ENCODE results near the gene C6orf120. TPM values are rescaled to one million over a fixed set of nuclear protein-coding genes. Genes with fewer than 3 reads are reported as not detected.

C6orf120 gene
- total and polyA plus RNA-seq, 2 of the 13 experiments (the other 11 are each of a cell fraction or from before 2014, with no cell fraction given): 21.7 to 29.9 TPM

DNA sequence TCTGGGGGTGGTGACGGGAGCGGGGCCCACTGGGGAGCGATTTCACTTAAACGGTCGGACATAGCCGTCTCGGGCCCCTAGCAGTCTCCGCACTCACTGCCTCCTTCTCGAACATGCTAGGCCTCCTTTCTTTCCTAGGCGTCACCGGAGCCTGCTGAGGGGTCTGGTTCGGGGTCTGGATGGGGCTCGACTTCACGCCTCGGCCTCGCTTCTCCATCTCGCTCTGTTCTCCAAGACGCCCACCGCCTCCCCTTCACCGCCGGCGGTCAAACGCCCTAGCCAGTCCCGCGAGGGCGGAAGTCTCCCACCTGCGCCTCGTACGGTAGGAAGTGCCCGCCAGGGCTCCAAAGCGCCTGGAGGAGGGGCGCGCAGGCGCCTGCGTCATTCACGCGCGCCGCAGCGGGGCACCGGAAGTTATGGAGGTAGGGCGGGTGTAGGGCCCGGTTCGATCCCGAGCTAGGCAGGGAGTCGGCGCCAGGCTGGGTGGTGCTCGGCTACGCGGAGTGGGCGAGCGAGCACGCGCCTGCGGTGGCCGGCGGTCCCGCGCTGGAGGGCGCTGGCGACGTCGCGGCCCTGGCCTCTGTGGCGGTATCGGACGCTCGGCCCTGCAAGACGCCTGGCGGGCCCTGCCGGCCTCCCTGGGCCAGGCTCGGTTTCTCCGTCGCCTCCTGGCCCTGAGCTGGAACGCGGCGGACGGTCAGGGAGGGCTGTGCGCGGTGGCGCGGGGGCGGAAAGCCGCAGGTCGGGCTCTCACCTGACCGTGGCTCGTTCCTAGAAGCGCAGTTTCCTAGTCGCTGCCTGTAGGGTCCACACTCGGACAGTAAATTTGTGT is 49.5 kb downstream of the C6orf120 start, which contains the start of the genes DYNLT2 and ERMARD (continued):
- TF ChIP-seq, protein P1, sequence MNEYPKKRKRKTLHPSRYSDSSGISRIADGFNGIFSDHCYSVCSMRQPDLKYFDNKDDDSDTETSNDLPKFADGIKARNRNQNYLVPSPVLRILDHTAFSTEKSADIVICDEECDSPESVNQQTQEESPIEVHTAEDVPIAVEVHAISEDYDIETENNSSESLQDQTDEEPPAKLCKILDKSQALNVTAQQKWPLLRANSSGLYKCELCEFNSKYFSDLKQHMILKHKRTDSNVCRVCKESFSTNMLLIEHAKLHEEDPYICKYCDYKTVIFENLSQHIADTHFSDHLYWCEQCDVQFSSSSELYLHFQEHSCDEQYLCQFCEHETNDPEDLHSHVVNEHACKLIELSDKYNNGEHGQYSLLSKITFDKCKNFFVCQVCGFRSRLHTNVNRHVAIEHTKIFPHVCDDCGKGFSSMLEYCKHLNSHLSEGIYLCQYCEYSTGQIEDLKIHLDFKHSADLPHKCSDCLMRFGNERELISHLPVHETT (CRISPR knock-in tag; conservative IDR thresholded peaks at IDR 0.05): peak; percentile 98
- TF ChIP-seq, protein P2, sequence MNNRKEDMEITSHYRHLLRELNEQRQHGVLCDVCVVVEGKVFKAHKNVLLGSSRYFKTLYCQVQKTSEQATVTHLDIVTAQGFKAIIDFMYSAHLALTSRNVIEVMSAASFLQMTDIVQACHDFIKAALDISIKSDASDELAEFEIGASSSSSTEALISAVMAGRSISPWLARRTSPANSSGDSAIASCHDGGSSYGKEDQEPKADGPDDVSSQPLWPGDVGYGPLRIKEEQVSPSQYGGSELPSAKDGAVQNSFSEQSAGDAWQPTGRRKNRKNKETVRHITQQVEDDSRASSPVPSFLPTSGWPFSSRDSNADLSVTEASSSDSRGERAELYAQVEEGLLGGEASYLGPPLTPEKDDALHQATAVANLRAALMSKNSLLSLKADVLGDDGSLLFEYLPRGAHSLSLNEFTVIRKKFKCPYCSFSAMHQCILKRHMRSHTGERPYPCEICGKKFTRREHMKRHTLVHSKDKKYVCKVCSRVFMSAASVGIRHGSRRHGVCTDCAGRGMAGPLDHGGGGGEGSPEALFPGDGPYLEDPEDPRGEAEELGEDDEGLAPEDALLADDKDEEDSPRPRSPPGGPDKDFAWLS (CRISPR knock-in tag; IDR thresholded peaks at IDR 0.05; ENCODE audit: borderline replicate concordance): peak; percentile 48
- TF ChIP-seq BORCS8-MEF2B (CRISPR knock-in tag; IDR thresholded peaks at IDR 0.05): peak; percentile 93; the same call in 1 of the 2 replicates
- TF ChIP-seq ZNF564 (CRISPR knock-in tag; IDR thresholded peaks at IDR 0.05): peak; percentile 94
- TF ChIP-seq, protein P3, sequence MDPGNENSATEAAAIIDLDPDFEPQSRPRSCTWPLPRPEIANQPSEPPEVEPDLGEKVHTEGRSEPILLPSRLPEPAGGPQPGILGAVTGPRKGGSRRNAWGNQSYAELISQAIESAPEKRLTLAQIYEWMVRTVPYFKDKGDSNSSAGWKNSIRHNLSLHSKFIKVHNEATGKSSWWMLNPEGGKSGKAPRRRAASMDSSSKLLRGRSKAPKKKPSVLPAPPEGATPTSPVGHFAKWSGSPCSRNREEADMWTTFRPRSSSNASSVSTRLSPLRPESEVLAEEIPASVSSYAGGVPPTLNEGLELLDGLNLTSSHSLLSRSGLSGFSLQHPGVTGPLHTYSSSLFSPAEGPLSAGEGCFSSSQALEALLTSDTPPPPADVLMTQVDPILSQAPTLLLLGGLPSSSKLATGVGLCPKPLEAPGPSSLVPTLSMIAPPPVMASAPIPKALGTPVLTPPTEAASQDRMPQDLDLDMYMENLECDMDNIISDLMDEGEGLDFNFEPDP (CRISPR knock-in tag; conservative IDR thresholded peaks at IDR 0.05): peak; percentile 96; the same call in 1 of the 2 replicates
- TF ChIP-seq, protein P4, sequence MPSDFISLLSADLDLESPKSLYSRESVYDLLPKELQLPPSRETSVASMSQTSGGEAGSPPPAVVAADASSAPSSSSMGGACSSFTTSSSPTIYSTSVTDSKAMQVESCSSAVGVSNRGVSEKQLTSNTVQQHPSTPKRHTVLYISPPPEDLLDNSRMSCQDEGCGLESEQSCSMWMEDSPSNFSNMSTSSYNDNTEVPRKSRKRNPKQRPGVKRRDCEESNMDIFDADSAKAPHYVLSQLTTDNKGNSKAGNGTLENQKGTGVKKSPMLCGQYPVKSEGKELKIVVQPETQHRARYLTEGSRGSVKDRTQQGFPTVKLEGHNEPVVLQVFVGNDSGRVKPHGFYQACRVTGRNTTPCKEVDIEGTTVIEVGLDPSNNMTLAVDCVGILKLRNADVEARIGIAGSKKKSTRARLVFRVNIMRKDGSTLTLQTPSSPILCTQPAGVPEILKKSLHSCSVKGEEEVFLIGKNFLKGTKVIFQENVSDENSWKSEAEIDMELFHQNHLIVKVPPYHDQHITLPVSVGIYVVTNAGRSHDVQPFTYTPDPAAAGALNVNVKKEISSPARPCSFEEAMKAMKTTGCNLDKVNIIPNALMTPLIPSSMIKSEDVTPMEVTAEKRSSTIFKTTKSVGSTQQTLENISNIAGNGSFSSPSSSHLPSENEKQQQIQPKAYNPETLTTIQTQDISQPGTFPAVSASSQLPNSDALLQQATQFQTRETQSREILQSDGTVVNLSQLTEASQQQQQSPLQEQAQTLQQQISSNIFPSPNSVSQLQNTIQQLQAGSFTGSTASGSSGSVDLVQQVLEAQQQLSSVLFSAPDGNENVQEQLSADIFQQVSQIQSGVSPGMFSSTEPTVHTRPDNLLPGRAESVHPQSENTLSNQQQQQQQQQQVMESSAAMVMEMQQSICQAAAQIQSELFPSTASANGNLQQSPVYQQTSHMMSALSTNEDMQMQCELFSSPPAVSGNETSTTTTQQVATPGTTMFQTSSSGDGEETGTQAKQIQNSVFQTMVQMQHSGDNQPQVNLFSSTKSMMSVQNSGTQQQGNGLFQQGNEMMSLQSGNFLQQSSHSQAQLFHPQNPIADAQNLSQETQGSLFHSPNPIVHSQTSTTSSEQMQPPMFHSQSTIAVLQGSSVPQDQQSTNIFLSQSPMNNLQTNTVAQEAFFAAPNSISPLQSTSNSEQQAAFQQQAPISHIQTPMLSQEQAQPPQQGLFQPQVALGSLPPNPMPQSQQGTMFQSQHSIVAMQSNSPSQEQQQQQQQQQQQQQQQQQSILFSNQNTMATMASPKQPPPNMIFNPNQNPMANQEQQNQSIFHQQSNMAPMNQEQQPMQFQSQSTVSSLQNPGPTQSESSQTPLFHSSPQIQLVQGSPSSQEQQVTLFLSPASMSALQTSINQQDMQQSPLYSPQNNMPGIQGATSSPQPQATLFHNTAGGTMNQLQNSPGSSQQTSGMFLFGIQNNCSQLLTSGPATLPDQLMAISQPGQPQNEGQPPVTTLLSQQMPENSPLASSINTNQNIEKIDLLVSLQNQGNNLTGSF (CRISPR knock-in tag; IDR thresholded peaks at IDR 0.05): peak; percentile 71
- peak; percentile 100 for TF ChIP-seq SMAD1 (CRISPR knock-in tag; IDR thresholded peaks at IDR 0.05; ENCODE audit: borderline replicate concordance, low read depth)
- 0 out of 2 replicates have a peak, but pooled peaks have one; percentile 81 for TF ChIP-seq TEAD2 (CRISPR knock-in tag; IDR thresholded peaks at IDR 0.05)
- peak; percentile 89; the same call in 1 of the 2 replicates for TF ChIP-seq HDAC2 (CRISPR knock-in tag; IDR thresholded peaks at IDR 0.05)
- peak; percentile 88 for TF ChIP-seq BRD4 (CRISPR knock-in tag; IDR thresholded peaks at IDR 0.05)
- peak; percentile 79; the same call in 1 of the 2 replicates for TF ChIP-seq ZNF317 (CRISPR knock-in tag; IDR thresholded peaks at IDR 0.05)
- TF ChIP-seq JUNB (CRISPR knock-in tag; IDR thresholded peaks at IDR 0.05; ENCODE audit: borderline replicate concordance): no peak
- TF ChIP-seq, protein P5, sequence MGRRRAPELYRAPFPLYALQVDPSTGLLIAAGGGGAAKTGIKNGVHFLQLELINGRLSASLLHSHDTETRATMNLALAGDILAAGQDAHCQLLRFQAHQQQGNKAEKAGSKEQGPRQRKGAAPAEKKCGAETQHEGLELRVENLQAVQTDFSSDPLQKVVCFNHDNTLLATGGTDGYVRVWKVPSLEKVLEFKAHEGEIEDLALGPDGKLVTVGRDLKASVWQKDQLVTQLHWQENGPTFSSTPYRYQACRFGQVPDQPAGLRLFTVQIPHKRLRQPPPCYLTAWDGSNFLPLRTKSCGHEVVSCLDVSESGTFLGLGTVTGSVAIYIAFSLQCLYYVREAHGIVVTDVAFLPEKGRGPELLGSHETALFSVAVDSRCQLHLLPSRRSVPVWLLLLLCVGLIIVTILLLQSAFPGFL (CRISPR knock-in tag; IDR thresholded peaks at IDR 0.05): peak; percentile 79; the same call in 1 of the 2 replicates
- no peak for TF ChIP-seq EHMT2 (IDR thresholded peaks at IDR 0.05; ENCODE audit: borderline replicate concordance, low read depth, low read length)
- TF ChIP-seq AKAP8 (CRISPR knock-in tag; IDR thresholded peaks at IDR 0.05): peak; percentile 95; the same call in 1 of the 2 replicates
- peak; percentile 96; the same call in 1 of the 2 replicates for TF ChIP-seq ZNF607 (CRISPR knock-in tag; IDR thresholded peaks at IDR 0.05; ENCODE audit: borderline replicate concordance)
